ENCODE data around the gene BST1.
A peak's percentile ranks its signal among the peaks of the same experiment; 100 is the strongest.

Gene BST1

GRCh38 chr4:15676899-15677298, 26.0 kb upstream of the BST1 start:
- no peak for DNase-seq

- DNase-seq, result no peak
Measured at GRCh38 chr4:15677507-15677988, 25.3 kb upstream of the BST1 start.

GRCh38 chr4:15681067-15681371, 21.8 kb upstream of the BST1 start:
- no peak for DNase-seq

GRCh38 chr4:15681372-15682241, 21.3 kb upstream of the BST1 start, which contains the start of gene FAM200B:
TSS of gene FAM200B (plus strand) at chr4:15681827. CDS start at chr4:15686978, 5,151 bp downstream.
- peak; percentile 93 for DNase-seq

- DNase-seq, result no peak
Measured at GRCh38 chr4:15682242-15683142, 20.4 kb upstream of the BST1 start.

GRCh38 chr4:15683143-15683495, 19.7 kb upstream of the BST1 start:
- DNase-seq, result no peak

- no peak for DNase-seq
Measured at GRCh38 chr4:15684498-15684897, 18.4 kb upstream of the BST1 start.

GRCh38 chr4:15688051-15688450, 14.8 kb upstream of the BST1 start:
- DNase-seq, result no peak

- DNase-seq, result no peak
Measured at GRCh38 chr4:15689540-15689939, 13.3 kb upstream of the BST1 start.

GRCh38 chr4:15690020-15690809, 12.7 kb upstream of the BST1 start:
- DNase-seq, result no peak

- DNase-seq, result no peak
Measured at GRCh38 chr4:15691346-15692135, 11.3 kb upstream of the BST1 start.

GRCh38 chr4:15692602-15693001, 10.3 kb upstream of the BST1 start:
- no peak for DNase-seq

- DNase-seq, result no peak
Measured at GRCh38 chr4:15694431-15694830, 8.4 kb upstream of the BST1 start.

GRCh38 chr4:15695240-15695699, 7.6 kb upstream of the BST1 start:
- no peak for DNase-seq

- DNase-seq, result no peak
Measured at GRCh38 chr4:15695729-15696128, 7.1 kb upstream of the BST1 start.

GRCh38 chr4:15696866-15697265, 6.0 kb upstream of the BST1 start:
- no peak for DNase-seq

- no peak for DNase-seq
Measured at GRCh38 chr4:15703439-15703838, 574 bp downstream of the BST1 start.

- no peak for DNase-seq
Measured at GRCh38 chr4:15704129-15704528, 1.3 kb downstream of the BST1 start.

GRCh38 chr4:15706646-15707362, 3.9 kb downstream of the BST1 start:
- DNase-seq, result peak; percentile 12

- DNase-seq, result no peak
Measured at GRCh38 chr4:15707363-15707715, 4.5 kb downstream of the BST1 start.

GRCh38 chr4:15711762-15712161, 8.9 kb downstream of the BST1 start:
- DNase-seq, result no peak

- DNase-seq, result no peak
Measured at GRCh38 chr4:15712214-15712613, 9.3 kb downstream of the BST1 start.

Data from NCI-H526 treated with DMSO at 0.1 percent for 48 hours (cell line).